ENCODE data around the gene CDH22.

The CDH22 gene

GRCh38 chr20:46349035-46349741 lies 40.9 kb upstream of the CDH22 start:
- Mint-ChIP-seq H3K4me3 (no peak overlapping the region), H3K36me3 (ENCODE audit: low read depth) (peaks cover 24% of the 10 kb centered on the region), H3K9me3 (no peaks in the 10 kb centered on the region), H3K4me1 (ENCODE audit: low read depth) (peaks cover 6% of the 10 kb centered on the region), H3K27ac (no peak overlapping the region), H3K27me3 (ENCODE audit: low read depth) (peaks cover 8% of the 10 kb centered on the region)

- peaks cover 14% of the 10 kb centered on the region for H3K27me3 Mint-ChIP-seq (ENCODE audit: low read depth)
- H3K36me3 Mint-ChIP-seq (ENCODE audit: low read depth): peaks cover 17% of the 10 kb centered on the region
- H3K4me1 Mint-ChIP-seq (ENCODE audit: low read depth): peaks cover 7% of the 10 kb centered on the region
- no peaks in the 10 kb centered on the region for H3K9me3 Mint-ChIP-seq
- H3K4me3 Mint-ChIP-seq: no peak overlapping the region
- no peak overlapping the region for H3K27ac Mint-ChIP-seq
These were observed 39.8 kb upstream of the CDH22 start for GRCh38 chr20:46347841-46348803.

- H3K4me1 Mint-ChIP-seq (ENCODE audit: low read depth): peaks cover 11% of the 10 kb centered on the region
- H3K36me3 Mint-ChIP-seq (ENCODE audit: low read depth): peaks cover 11% of the 10 kb centered on the region
- no peak overlapping the region for H3K27ac Mint-ChIP-seq
- no peak overlapping the region for H3K4me3 Mint-ChIP-seq
- H3K9me3 Mint-ChIP-seq: no peaks in the 10 kb centered on the region
- H3K27me3 Mint-ChIP-seq (ENCODE audit: low read depth): peaks cover 28% of the 10 kb centered on the region
These were observed 38.5 kb upstream of the CDH22 start for GRCh38 chr20:46346770-46347169.

- H3K4me1 Mint-ChIP-seq (ENCODE audit: low read depth): peaks cover 5% of the 10 kb centered on the region
- peaks cover 5% of the 10 kb centered on the region for H3K36me3 Mint-ChIP-seq (ENCODE audit: low read depth)
- peaks cover 29% of the 10 kb centered on the region for H3K27me3 Mint-ChIP-seq (ENCODE audit: low read depth)
- H3K27ac Mint-ChIP-seq: no peak overlapping the region
- H3K4me3 Mint-ChIP-seq: no peak overlapping the region
- H3K9me3 Mint-ChIP-seq: no peaks in the 10 kb centered on the region
These were observed 36.3 kb upstream of the CDH22 start for GRCh38 chr20:46344488-46345162.

GRCh38 chr20:46343975-46344357 lies 35.7 kb upstream of the CDH22 start:
- Mint-ChIP-seq H3K27ac (no peak overlapping the region), H3K36me3 (ENCODE audit: low read depth) (peaks cover 3% of the 10 kb centered on the region), H3K9me3 (no peaks in the 10 kb centered on the region), H3K27me3 (ENCODE audit: low read depth) (peaks cover 29% of the 10 kb centered on the region), H3K4me1 (ENCODE audit: low read depth) (peaks cover 5% of the 10 kb centered on the region), H3K4me3 (no peak overlapping the region)

- H3K4me3 Mint-ChIP-seq: no peak overlapping the region
- peaks cover 2% of the 10 kb centered on the region for H3K36me3 Mint-ChIP-seq (ENCODE audit: low read depth)
- H3K27me3 Mint-ChIP-seq (ENCODE audit: low read depth): peaks cover 29% of the 10 kb centered on the region
- H3K4me1 Mint-ChIP-seq (ENCODE audit: low read depth): peaks cover 5% of the 10 kb centered on the region
- no peak overlapping the region for H3K27ac Mint-ChIP-seq
- H3K9me3 Mint-ChIP-seq: no peaks in the 10 kb centered on the region
These were observed 35.2 kb upstream of the CDH22 start for GRCh38 chr20:46343348-46343974.

- H3K27ac Mint-ChIP-seq: no peak overlapping the region
- no peak overlapping the region for H3K4me3 Mint-ChIP-seq
- H3K36me3 Mint-ChIP-seq (ENCODE audit: low read depth): peaks cover 2% of the 10 kb centered on the region
- H3K4me1 Mint-ChIP-seq (ENCODE audit: low read depth): peaks cover 5% of the 10 kb centered on the region
- H3K9me3 Mint-ChIP-seq: no peaks in the 10 kb centered on the region
- H3K27me3 Mint-ChIP-seq (ENCODE audit: low read depth): peaks cover 29% of the 10 kb centered on the region
These were observed 34.4 kb upstream of the CDH22 start for GRCh38 chr20:46342451-46343347.

- Mint-ChIP-seq H3K9me3 (no peaks in the 10 kb centered on the region), H3K27me3 (ENCODE audit: low read depth) (peaks cover 29% of the 10 kb centered on the region), H3K27ac (no peak overlapping the region), H3K36me3 (ENCODE audit: low read depth) (peaks cover 2% of the 10 kb centered on the region), H3K4me3 (no peak overlapping the region), H3K4me1 (ENCODE audit: low read depth) (peaks cover 5% of the 10 kb centered on the region)
These were observed 33.7 kb upstream of the CDH22 start for GRCh38 chr20:46342010-46342378.

GRCh38 chr20:46341074-46342009 lies 33.0 kb upstream of the CDH22 start:
- no peaks in the 10 kb centered on the region for H3K9me3 Mint-ChIP-seq
- H3K4me3 Mint-ChIP-seq: no peak overlapping the region
- peaks cover 5% of the 10 kb centered on the region for H3K4me1 Mint-ChIP-seq (ENCODE audit: low read depth)
- H3K27ac Mint-ChIP-seq: no peak overlapping the region
- peaks cover 29% of the 10 kb centered on the region for H3K27me3 Mint-ChIP-seq (ENCODE audit: low read depth)
- peaks cover 2% of the 10 kb centered on the region for H3K36me3 Mint-ChIP-seq (ENCODE audit: low read depth)

- Mint-ChIP-seq H3K27me3 (ENCODE audit: low read depth) (peaks cover 27% of the 10 kb centered on the region), H3K9me3 (no peaks in the 10 kb centered on the region), H3K4me1 (ENCODE audit: low read depth) (peaks cover 5% of the 10 kb centered on the region), H3K4me3 (no peak overlapping the region), H3K27ac (no peak overlapping the region), H3K36me3 (ENCODE audit: low read depth) (no peaks in the 10 kb centered on the region)
These were observed 30.7 kb upstream of the CDH22 start for GRCh38 chr20:46339037-46339436.

- H3K27ac Mint-ChIP-seq: no peak overlapping the region
These were observed 28.4 kb upstream of the CDH22 start for GRCh38 chr20:46336735-46337134.

GRCh38 chr20:46334303-46334904 lies 26.1 kb upstream of the CDH22 start:
- no peaks in the 10 kb centered on the region for H3K9me3 Mint-ChIP-seq
- H3K27ac Mint-ChIP-seq: no peak overlapping the region
- no peak overlapping the region for H3K4me3 Mint-ChIP-seq
- H3K27me3 Mint-ChIP-seq (ENCODE audit: low read depth): peaks cover 6% of the 10 kb centered on the region
- no peaks in the 10 kb centered on the region for H3K36me3 Mint-ChIP-seq (ENCODE audit: low read depth)
- no peaks in the 10 kb centered on the region for H3K4me1 Mint-ChIP-seq (ENCODE audit: low read depth)

More at GRCh38 chr20:46336735-46337134, 28.4 kb upstream of the CDH22 start:
- H3K4me1 Mint-ChIP-seq (ENCODE audit: low read depth): no peaks in the 10 kb centered on the region
- no peaks in the 10 kb centered on the region for H3K9me3 Mint-ChIP-seq
- peaks cover 7% of the 10 kb centered on the region for H3K27me3 Mint-ChIP-seq (ENCODE audit: low read depth)
- H3K36me3 Mint-ChIP-seq (ENCODE audit: low read depth): no peaks in the 10 kb centered on the region
- no peak overlapping the region for H3K4me3 Mint-ChIP-seq

Measured in T-helper 1 cell treated with Interleukin-12 subunit alpha and Interleukin-12 subunit beta and Interleukin-4 antibody, amounts not matched to agents 30 μg/mL and 1 μg/mL, for 36 hours (primary cell).